HCT116 (cell line): ENCODE measurements around the gene RPP21.

Experiments
- CTCF ChIP-seq, 3 experiments: fragments of 200-600 bp in 1 of 3; sonication (generic) in 1 of 3; IDR thresholded peaks in 2 of 3; conservative IDR thresholded peaks in 1 of 3; 2 replicates each; pipeline ENCODE4 v1.5.1; 2012 to 2017; ENCODE audit warnings: low read depth in 2 of 3, low read length in 2 of 3, antibody characterized with exemption in 1 of 3, borderline replicate concordance in 1 of 3, control low read depth in 1 of 3, mild to moderate bottlenecking in 1 of 3, mixed read lengths in 1 of 3, mixed run types in 1 of 3, moderate library complexity in 1 of 3; ENCODE audit not compliant: insufficient read depth in 1 of 3
- EZH2phosphoT487 ChIP-seq: fragments of 200-600 bp; IDR thresholded peaks from 2 replicates; pipeline ENCODE4 v1.6.1; 2018; ENCODE audit warnings: antibody characterized with exemption, borderline replicate concordance
- POLR2A ChIP-seq: IDR thresholded peaks from 2 replicates; pipeline ENCODE4 v1.7.0; 2011; ENCODE audit warnings: borderline replicate concordance; ENCODE audit not compliant: insufficient read depth, insufficient read length; ENCODE audit errors: extremely low read depth
- TF ChIP-seq, protein P1 (sequence below): IDR thresholded peaks from 2 replicates; pipeline ENCODE4 v1.6.1; 2012; ENCODE audit warnings: low read depth

DNA sequence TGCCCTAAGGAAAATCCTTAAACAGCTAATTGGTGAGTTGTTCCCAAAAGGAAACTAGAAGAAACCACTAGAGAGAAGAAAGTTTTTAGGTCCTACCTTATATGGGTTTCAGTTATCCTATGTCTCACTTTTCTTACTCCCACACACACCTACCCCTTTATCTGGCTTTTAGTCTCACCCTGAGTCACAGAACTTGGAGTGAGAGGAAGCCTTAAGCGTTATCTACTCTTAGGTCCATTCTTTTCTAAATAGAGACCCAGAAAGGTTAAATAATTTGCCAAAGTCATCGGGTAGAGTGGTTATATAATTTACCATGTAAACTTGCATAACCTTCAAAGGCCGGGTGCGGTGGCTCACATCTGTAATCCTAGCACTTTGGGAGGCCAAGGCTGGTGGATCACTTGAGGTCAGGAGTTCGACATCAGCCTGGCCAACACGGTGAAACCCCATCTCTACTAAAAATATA lies 4.3 kb upstream of the RPP21 start:
- TF ChIP-seq EZH2phosphoT487 (no peak), POLR2A (no peak), CTCF (IDR thresholded peaks at IDR 0.05 in 2 of 3, conservative IDR thresholded peaks at IDR 0.05 in 1 of 3; ENCODE audit: borderline replicate concordance in 1 of 3, insufficient read depth in 1 of 3, low read depth in 2 of 3, low read length in 2 of 3) (no peak)
- TF ChIP-seq, protein P1, sequence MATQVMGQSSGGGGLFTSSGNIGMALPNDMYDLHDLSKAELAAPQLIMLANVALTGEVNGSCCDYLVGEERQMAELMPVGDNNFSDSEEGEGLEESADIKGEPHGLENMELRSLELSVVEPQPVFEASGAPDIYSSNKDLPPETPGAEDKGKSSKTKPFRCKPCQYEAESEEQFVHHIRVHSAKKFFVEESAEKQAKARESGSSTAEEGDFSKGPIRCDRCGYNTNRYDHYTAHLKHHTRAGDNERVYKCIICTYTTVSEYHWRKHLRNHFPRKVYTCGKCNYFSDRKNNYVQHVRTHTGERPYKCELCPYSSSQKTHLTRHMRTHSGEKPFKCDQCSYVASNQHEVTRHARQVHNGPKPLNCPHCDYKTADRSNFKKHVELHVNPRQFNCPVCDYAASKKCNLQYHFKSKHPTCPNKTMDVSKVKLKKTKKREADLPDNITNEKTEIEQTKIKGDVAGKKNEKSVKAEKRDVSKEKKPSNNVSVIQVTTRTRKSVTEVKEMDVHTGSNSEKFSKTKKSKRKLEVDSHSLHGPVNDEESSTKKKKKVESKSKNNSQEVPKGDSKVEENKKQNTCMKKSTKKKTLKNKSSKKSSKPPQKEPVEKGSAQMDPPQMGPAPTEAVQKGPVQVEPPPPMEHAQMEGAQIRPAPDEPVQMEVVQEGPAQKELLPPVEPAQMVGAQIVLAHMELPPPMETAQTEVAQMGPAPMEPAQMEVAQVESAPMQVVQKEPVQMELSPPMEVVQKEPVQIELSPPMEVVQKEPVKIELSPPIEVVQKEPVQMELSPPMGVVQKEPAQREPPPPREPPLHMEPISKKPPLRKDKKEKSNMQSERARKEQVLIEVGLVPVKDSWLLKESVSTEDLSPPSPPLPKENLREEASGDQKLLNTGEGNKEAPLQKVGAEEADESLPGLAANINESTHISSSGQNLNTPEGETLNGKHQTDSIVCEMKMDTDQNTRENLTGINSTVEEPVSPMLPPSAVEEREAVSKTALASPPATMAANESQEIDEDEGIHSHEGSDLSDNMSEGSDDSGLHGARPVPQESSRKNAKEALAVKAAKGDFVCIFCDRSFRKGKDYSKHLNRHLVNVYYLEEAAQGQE: no peak
